Pancreas (tissue), 10 donors: Measurements from ENCODE around the gene KLC4. TPM values are rescaled to one million over a fixed set of nuclear protein-coding genes. Genes with fewer than 3 reads are reported as not detected.

ENCODE experiments used
- ATAC-seq, 4 donors: fragments of 200-7000 bp; cut with Tn5 transposase; one replicate each; pipeline versions ENCODE4 v1.8.0 to v1.9.1; 2020; ENCODE audit warnings: mild to moderate bottlenecking in 4 of 4, moderate library complexity in 4 of 4
- DNase-seq, 6 donors: peaks; one replicate each; pipeline ENCODE4 v3.0.0-alpha.2; 2020
- FAIRE-seq: peaks from 2 replicates; lab custom pipeline; 2012; peaks lifted over from hg19 to GRCh38; lab: Jason Lieb, UNC
- H3K27ac ChIP-seq, 4 donors: fragments of 200-600 bp; sonication (generic); 1 replicate in 3 of 4; 2 replicates in 1 of 4; pipeline versions ENCODE4 v1.5.0 to v1.8.0; 2020
- H3K27me3 ChIP-seq, 4 donors: fragments of 200-600 bp; one replicate each; pipeline ENCODE4 v1.8.0; 2021
- H3K36me3 ChIP-seq, 3 donors: fragments of 200-600 bp; sonication (generic) in 1 of 3; one replicate each; pipeline versions ENCODE4 v1.5.0 to v1.8.0; 2020 to 2021
- H3K4me1 ChIP-seq, 3 donors: fragments of 200-600 bp; one replicate each; pipeline ENCODE4 v1.8.0; 2021
- H3K4me3 ChIP-seq, 4 donors: fragments of 200-600 bp; sonication (generic) in 2 of 4; one replicate each; pipeline versions ENCODE4 v1.5.0 to v1.8.0; 2020 to 2021
- H3K9me3 ChIP-seq, 4 donors: fragments of 200-600 bp; one replicate each; pipeline ENCODE4 v1.8.0; 2021
- CTCF ChIP-seq, 4 donors: fragments of 200-600 bp; sonication (generic) in 3 of 4; IDR thresholded peaks; one replicate each; pipeline versions ENCODE4 v1.5.0 to v1.8.0; 2021; ENCODE audit warnings: antibody characterized with exemption in 4 of 4
- WGBS, 2 donors: extraction: QIAGEN DNeasy Blood & Tissue Kit; methylation state at CpG; one replicate each; pipeline ENCODE4 v1.1.7; 2013; 5-methylcytosine and 5-hydroxymethylcytosine counted together
- intact Hi-C, 3 donors: fragments of 100-400 bp; cut with DNase I; formaldehyde crosslinking; loops; one replicate each; pipeline versions ENCODE4 v1.11.1 to v1.14.2; 2022
- polyA plus RNA-seq, 2 donors: library from polyadenylated mRNA; stranded (reverse); fragments of 200-250 nt; gene quantifications; one replicate each; pipeline ENCODE4 v1.2.3, GENCODE V29; 2013
- total RNA-seq, 6 donors: library from RNA; stranded (reverse); fragmentation: NEBNext Ultra II Directional in 4 of 6; extraction: Animal tissue kit (Norgen Biotek cat#: 25700) in 4 of 6; gene quantifications; one replicate each; pipeline versions ENCODE4 v1.2.1 to v1.2.4, GENCODE V29; 2021 to 2023
- donor health status: healthy with polysubstance abuse.
- donor health status: DM: no; HTN: no; CAD: no; lungs with moderate emphysema.
- donor health status: DM: no; HTN: no; CAD: no.
- donor health status: control.
- donor health status: control.
- donor health status: Bipolar disorder and iron deficiency.
- donor health status: DM: yes; HTN: yes; CAD: no.
- donor health status: DM: no; HTN: no; CAD: no.
- donor health status: DM: no; HTN: no; CAD: no.
- donor health status: DM: yes; HTN: yes; CAD: no.

KLC4 gene
- total and polyA plus RNA-seq, 8 donors = 11.3 to 46.1 (median 16.4) TPM

- H3K36me3 ChIP-seq = peaks cover 0 to 34% (median 3%) of the 10 kb centered on the region in 3 donors
- peaks cover 0 to 7% (median 4%) of the 10 kb centered on the region in 3 donors for H3K4me1 ChIP-seq
- FAIRE-seq (no peak), ATAC-seq (no peak), DNase-seq (no peak)
- H3K9me3 ChIP-seq = no peaks in the 10 kb centered on the region
- no peak overlapping the region for H3K27ac ChIP-seq
- WGBS, 2 donors = 88 to 93% methylated on average over 7 of the region's 7 CpGs
- intact Hi-C loops = no loop called here
- no peak overlapping the region for H3K4me3 ChIP-seq
- TF ChIP-seq CTCF (IDR thresholded peaks at IDR 0.05) = no peak
- H3K27me3 ChIP-seq = no peaks in the 10 kb centered on the region
Measured at GRCh38 chr6:43047998-43048397, 11.4 kb upstream of the KLC4 start.

DNA sequence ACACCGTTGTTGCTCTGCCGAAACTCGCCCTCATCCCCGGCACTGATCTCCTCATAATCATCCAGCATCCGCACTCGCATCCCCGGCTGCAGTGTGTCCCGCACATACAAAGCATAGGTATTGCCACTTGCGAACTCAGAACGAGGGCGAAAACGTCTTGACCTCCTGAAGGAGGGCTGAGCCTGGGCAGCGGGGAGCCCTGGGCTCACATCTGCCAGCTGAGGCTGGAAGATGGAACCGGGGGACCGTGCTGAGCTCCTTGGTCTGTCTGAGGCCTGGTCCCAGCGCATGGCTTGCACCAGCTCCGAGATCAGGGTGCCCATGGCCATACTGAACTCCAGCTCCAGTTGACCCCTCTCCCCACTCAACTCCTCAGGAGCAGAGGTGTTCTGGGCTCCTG lies 8.4 kb upstream of the KLC4 start:
- Histone ChIP-seq H3K4me3 (no peak overlapping the region), H3K9me3 (no peaks in the 10 kb centered on the region), H3K4me1 (peaks cover 0 to 12% (median 4%) of the 10 kb centered on the region in 3 donors), H3K36me3 (peaks cover 0 to 34% (median 0%) of the 10 kb centered on the region in 3 donors), H3K27me3 (no peaks in the 10 kb centered on the region), H3K27ac (no peak overlapping the region)
- no peak for DNase-seq
- 92 to 94% methylated on average over 17 of the region's 17 CpGs for WGBS, 2 donors
- no peak for ATAC-seq
- intact Hi-C loops = no loop called here
- no peak for FAIRE-seq
- TF ChIP-seq CTCF (IDR thresholded peaks at IDR 0.05) = no peak

- intact Hi-C loops = no loop called here
- no peaks in the 10 kb centered on the region for H3K9me3 ChIP-seq
- no peak for TF ChIP-seq CTCF (IDR thresholded peaks at IDR 0.05)
- H3K27ac ChIP-seq = peak overlapping the region in 2 of 4 donors; percentile 77 to 92
- H3K36me3 ChIP-seq = peaks cover 0 to 24% (median 0%) of the 10 kb centered on the region in 3 donors
- ATAC-seq = no peak
- H3K4me3 ChIP-seq = peak overlapping the region in 3 of 4 donors; percentile 46 to 87 (median 76)
- no peak for FAIRE-seq
- peaks cover 0 to 12% (median 4%) of the 10 kb centered on the region in 3 donors for H3K4me1 ChIP-seq
- 76 to 85% methylated on average over 19 of the region's 19 CpGs for WGBS, 2 donors
- no peaks in the 10 kb centered on the region for H3K27me3 ChIP-seq
- DNase-seq = peak in 1 of 6 donors; percentile 33
Measured at GRCh38 chr6:43052225-43052841, 7.1 kb upstream of the KLC4 start.

GRCh38 chr6:43052842-43053544 lies 6.4 kb upstream of the KLC4 start:
- H3K4me3 ChIP-seq = peak overlapping the region; percentile 46 to 87 (median 69)
- peak in 4 of 6 donors; percentile 27 to 68 (median 43) for DNase-seq
- no peaks in the 10 kb centered on the region for H3K27me3 ChIP-seq
- 8% methylated on average over 20 to 22 of the region's 22 CpGs for WGBS, 2 donors
- peaks cover 0 to 24% (median 0%) of the 10 kb centered on the region in 3 donors for H3K36me3 ChIP-seq
- FAIRE-seq = no peak
- peak; percentile 33 to 57 (median 48) for ATAC-seq
- intact Hi-C loops = no loop called here
- peak overlapping the region; percentile 77 to 92 (median 85) for H3K27ac ChIP-seq
- TF ChIP-seq CTCF (IDR thresholded peaks at IDR 0.05) = no peak
- peaks cover 3 to 12% (median 7%) of the 10 kb centered on the region in 3 donors for H3K4me1 ChIP-seq
- H3K9me3 ChIP-seq = no peaks in the 10 kb centered on the region
